Measurements from ENCODE around the gene NAALADL1. TPM values are rescaled to one million over a fixed set of nuclear protein-coding genes. Genes with fewer than 3 reads are reported as not detected.

Gene NAALADL1
- total and polyA plus RNA-seq, 2 experiments from 2014 or later = 11.1 to 13.7 TPM

DNA sequence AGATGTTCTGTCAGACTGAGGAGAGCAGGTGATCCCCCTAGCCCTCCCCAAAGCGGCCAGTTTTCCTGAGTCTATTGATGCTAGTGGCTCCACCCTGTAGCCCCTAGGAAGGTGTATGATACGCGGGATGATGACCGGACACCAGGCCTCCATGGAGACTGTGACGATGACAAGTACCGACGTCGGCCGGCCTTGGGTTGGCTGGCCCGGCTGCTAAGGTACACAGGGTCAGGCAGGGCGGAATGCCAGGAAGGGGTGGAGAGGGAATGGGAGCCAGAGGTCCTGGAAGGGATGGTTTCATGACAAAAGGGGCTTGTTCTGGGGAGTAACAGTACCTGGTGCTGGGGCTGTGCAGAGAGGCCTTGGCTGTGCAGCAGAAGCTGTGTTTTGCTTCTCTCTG lies 28.9 kb upstream of the NAALADL1 start (continued):
- TF ChIP-seq, protein P1, sequence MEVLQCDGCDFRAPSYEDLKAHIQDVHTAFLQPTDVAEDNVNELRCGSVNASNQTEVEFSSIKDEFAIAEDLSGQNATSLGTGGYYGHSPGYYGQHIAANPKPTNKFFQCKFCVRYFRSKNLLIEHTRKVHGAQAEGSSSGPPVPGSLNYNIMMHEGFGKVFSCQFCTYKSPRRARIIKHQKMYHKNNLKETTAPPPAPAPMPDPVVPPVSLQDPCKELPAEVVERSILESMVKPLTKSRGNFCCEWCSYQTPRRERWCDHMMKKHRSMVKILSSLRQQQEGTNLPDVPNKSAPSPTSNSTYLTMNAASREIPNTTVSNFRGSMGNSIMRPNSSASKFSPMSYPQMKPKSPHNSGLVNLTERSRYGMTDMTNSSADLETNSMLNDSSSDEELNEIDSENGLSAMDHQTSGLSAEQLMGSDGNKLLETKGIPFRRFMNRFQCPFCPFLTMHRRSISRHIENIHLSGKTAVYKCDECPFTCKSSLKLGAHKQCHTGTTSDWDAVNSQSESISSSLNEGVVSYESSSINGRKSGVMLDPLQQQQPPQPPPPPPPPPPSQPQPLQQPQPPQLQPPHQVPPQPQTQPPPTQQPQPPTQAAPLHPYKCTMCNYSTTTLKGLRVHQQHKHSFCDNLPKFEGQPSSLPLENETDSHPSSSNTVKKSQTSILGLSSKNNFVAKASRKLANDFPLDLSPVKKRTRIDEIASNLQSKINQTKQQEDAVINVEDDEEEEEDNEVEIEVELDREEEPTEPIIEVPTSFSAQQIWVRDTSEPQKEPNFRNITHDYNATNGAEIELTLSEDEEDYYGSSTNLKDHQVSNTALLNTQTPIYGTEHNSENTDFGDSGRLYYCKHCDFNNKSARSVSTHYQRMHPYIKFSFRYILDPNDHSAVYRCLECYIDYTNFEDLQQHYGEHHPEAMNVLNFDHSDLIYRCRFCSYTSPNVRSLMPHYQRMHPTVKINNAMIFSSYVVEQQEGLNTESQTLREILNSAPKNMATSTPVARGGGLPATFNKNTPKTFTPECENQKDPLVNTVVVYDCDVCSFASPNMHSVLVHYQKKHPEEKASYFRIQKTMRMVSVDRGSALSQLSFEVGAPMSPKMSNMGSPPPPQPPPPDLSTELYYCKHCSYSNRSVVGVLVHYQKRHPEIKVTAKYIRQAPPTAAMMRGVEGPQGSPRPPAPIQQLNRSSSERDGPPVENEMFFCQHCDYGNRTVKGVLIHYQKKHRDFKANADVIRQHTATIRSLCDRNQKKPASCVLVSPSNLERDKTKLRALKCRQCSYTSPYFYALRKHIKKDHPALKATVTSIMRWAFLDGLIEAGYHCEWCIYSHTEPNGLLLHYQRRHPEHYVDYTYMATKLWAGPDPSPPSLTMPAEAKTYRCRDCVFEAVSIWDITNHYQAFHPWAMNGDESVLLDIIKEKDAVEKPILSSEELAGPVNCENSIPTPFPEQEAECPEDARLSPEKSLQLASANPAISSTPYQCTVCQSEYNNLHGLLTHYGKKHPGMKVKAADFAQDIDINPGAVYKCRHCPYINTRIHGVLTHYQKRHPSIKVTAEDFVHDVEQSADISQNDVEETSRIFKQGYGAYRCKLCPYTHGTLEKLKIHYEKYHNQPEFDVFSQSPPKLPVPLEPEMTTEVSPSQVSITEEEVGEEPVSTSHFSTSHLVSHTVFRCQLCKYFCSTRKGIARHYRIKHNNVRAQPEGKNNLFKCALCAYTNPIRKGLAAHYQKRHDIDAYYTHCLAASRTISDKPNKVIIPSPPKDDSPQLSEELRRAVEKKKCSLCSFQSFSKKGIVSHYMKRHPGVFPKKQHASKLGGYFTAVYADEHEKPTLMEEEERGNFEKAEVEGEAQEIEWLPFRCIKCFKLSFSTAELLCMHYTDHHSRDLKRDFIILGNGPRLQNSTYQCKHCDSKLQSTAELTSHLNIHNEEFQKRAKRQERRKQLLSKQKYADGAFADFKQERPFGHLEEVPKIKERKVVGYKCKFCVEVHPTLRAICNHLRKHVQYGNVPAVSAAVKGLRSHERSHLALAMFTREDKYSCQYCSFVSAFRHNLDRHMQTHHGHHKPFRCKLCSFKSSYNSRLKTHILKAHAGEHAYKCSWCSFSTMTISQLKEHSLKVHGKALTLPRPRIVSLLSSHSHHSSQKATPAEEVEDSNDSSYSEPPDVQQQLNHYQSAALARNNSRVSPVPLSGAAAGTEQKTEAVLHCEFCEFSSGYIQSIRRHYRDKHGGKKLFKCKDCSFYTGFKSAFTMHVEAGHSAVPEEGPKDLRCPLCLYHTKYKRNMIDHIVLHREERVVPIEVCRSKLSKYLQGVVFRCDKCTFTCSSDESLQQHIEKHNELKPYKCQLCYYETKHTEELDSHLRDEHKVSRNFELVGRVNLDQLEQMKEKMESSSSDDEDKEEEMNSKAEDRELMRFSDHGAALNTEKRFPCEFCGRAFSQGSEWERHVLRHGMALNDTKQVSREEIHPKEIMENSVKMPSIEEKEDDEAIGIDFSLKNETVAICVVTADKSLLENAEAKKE (CRISPR knock-in tag; IDR thresholded peaks at IDR 0.05) = no peak
- no peak for TF ChIP-seq ZNF114 (CRISPR knock-in tag; IDR thresholded peaks at IDR 0.05)
- no peak for TF ChIP-seq EZH2phosphoT487 (IDR thresholded peaks at IDR 0.05; ENCODE audit: unreplicated experiment)
- TF ChIP-seq ZNF331 (CRISPR knock-in tag; IDR thresholded peaks at IDR 0.05; ENCODE audit: low read depth) = no peak

DNA sequence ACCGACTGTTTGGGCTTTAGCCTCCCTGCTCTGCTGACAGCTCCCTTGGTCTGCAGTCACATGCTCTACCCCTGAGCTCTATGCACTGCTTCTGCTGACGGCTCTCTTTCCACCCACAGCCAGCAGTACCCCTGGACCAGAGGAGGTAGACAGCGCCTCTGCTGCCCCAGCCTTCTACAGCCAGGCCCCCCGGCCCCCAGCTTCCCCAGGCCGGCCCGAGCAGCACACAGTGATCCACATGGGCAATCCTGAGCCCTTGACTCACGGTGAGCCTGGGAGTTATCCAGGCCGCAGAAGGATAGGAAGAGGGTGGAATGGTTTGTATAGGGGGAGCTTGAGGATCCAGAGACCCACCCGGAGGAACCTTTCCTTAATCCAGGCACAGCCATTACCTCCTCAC lies 28.5 kb upstream of the NAALADL1 start:
- H3K27ac ChIP-seq (ENCODE audit: low read depth) = no peak overlapping the region
- no peaks in the 10 kb centered on the region for H3K9me2 ChIP-seq (ENCODE audit: insufficient read depth)
- H3K4me3 Mint-ChIP-seq = no peak overlapping the region
- no peak overlapping the region for H3K4me2 ChIP-seq
- H3K4me1 ChIP-seq (ENCODE audit: insufficient read depth) = peaks cover 8% of the 10 kb centered on the region; the same call in 1 of the 2 replicates
- no peak for DNase-seq (ENCODE audit: low spot score)
- TF ChIP-seq CREB1 (CRISPR knock-in tag; IDR thresholded peaks at IDR 0.05; ENCODE audit: low read depth) = no peak
- no peak overlapping the region for H3K27ac Mint-ChIP-seq
- no peaks in the 10 kb centered on the region for H3K9me3 Mint-ChIP-seq
- peaks cover 26% of the 10 kb centered on the region for H3K79me2 ChIP-seq (replicated peaks; ENCODE audit: insufficient read depth)
- no peak overlapping the region for H3K4me3 ChIP-seq
- peaks cover 16% of the 10 kb centered on the region for H3K4me1 Mint-ChIP-seq
- H3K27me3 ChIP-seq (ENCODE audit: insufficient read depth) = no peaks in the 10 kb centered on the region
- peaks cover 10% of the 10 kb centered on the region; the same call in 1 of the 2 replicates for H4K20me1 ChIP-seq (replicated peaks; ENCODE audit: insufficient read depth)
- H3K36me3 ChIP-seq (ENCODE audit: insufficient read depth) = no peaks in the 10 kb centered on the region
- H2AFZ ChIP-seq = no peak overlapping the region
- H3F3A ChIP-seq (replicated peaks; ENCODE audit: low read depth) = 0 out of 2 replicates have a peak, but pooled peaks cover 8% of the 10 kb centered on the region
- ATAC-seq = no peak
- peaks cover 8% of the 10 kb centered on the region for H3K27me3 Mint-ChIP-seq (ENCODE audit: insufficient read depth, low read depth, poor library complexity)
- H3K36me3 Mint-ChIP-seq (ENCODE audit: low read depth) = peaks cover 16% of the 10 kb centered on the region
